Caco-2 (cell line): ENCODE measurements around the gene CLEC16A. TPM values are rescaled to one million over a fixed set of nuclear protein-coding genes. Genes with fewer than 3 reads are reported as not detected.

Source experiments
- BruUV-seq: library from RNA; stranded (reverse); fragments of 400-500 nt; replicated peaks from 2 replicates; lab custom pipeline; 2021; lab: Mats Ljungman, UMichigan
- CTCF ChIA-PET: fragments of 300-600 bp; sonication (Branson Sonifier 250); formaldehyde crosslinking; loops from one replicate; lab custom pipeline; 2022; ENCODE audit warnings: antibody characterized with exemption; lab: Charles Lee
- POLR2A ChIA-PET: fragments of 300-600 bp; sonication (Branson Sonifier 250); formaldehyde crosslinking; loops from one replicate; lab custom pipeline; 2022; ENCODE audit warnings: antibody characterized with exemption; lab: Charles Lee
- DNase-seq, 2 experiments: peaks; one replicate each; pipeline versions ENCODE4 v3.0.0 to v3.0.0-alpha.2; 2020 to 2022
- H3K27me3 ChIP-seq: replicated peaks from 2 replicates; pipeline ENCODE4 v1.6.0; 2011; ENCODE audit warnings: low read length; ENCODE audit not compliant: control insufficient read depth, insufficient read depth
- H3K36me3 ChIP-seq: 2 replicates; pipeline ENCODE4 v1.5.1; 2011; ENCODE audit warnings: low read length; ENCODE audit not compliant: control insufficient read depth, insufficient read depth
- H3K4me1 ChIP-seq: fragments of 250-450 bp; sonication (Bioruptor Pico); 2 replicates; pipeline ENCODE4 v1.5.1; 2020; ENCODE audit warnings: mild to moderate bottlenecking
- H3K4me3 ChIP-seq: 2 replicates; pipeline ENCODE4 v1.5.1; 2011; ENCODE audit warnings: low read depth, mild to moderate bottlenecking, control low read depth, low read length
- H3K9me3 ChIP-seq: fragments of 250-450 bp; sonication (Bioruptor Pico); 2 replicates; pipeline ENCODE4 v1.5.1; 2020; ENCODE audit warnings: mild to moderate bottlenecking, moderate library complexity
- H3K27ac Mint-ChIP-seq: one replicate; pipeline ENCODE4 v1.8.0; 2022; ENCODE audit warnings: mixed read lengths; ENCODE audit not compliant: unreplicated experiment
- H3K27me3 Mint-ChIP-seq: one replicate; pipeline ENCODE4 v1.8.0; 2022; ENCODE audit warnings: mixed read lengths; ENCODE audit not compliant: insufficient read depth, unreplicated experiment
- H3K36me3 Mint-ChIP-seq: one replicate; pipeline ENCODE4 v1.8.0; 2022; ENCODE audit warnings: mild to moderate bottlenecking, mixed read lengths; ENCODE audit not compliant: insufficient read depth, unreplicated experiment
- H3K4me1 Mint-ChIP-seq: one replicate; pipeline ENCODE4 v1.8.0; 2022; ENCODE audit warnings: low read depth, mixed read lengths; ENCODE audit not compliant: unreplicated experiment
- H3K4me3 Mint-ChIP-seq: one replicate; pipeline ENCODE4 v1.8.0; 2022; ENCODE audit warnings: mild to moderate bottlenecking, moderate library complexity, mixed read lengths; ENCODE audit not compliant: unreplicated experiment
- H3K9me3 Mint-ChIP-seq: one replicate; pipeline ENCODE4 v1.8.0; 2022; ENCODE audit warnings: mixed read lengths; ENCODE audit not compliant: unreplicated experiment
- intact Hi-C: fragments of 100-400 bp; cut with micrococcal nuclease; formaldehyde crosslinking; loops from one replicate; pipeline ENCODE4 v1.10.0; 2022; ENCODE audit not compliant: unreplicated experiment
- total RNA-seq: library from RNA; stranded (reverse); gene quantifications from 2 replicates; pipeline ENCODE4 v1.2.3, GENCODE V29; 2022
- TF ChIP-seq, protein P1 (sequence below), 2 experiments: fragments of 200-600 bp in 1 of 2; IDR thresholded peaks; 1 replicate in 1 of 2; 2 replicates in 1 of 2; pipeline versions ENCODE4 v1.5.1 to v1.8.0; 2011 to 2022; ENCODE audit warnings: antibody characterized with exemption in 1 of 2, control low read depth in 1 of 2, inconsistent platforms in 1 of 2, low read depth in 1 of 2, low read length in 1 of 2, mild to moderate bottlenecking in 1 of 2, moderate library complexity in 1 of 2; ENCODE audit not compliant: insufficient read depth in 1 of 2, severe bottlenecking in 1 of 2, unreplicated experiment in 1 of 2

CLEC16A gene
- total RNA-seq, 1 experiment from 2014 or later = 27.0 TPM

DNA sequence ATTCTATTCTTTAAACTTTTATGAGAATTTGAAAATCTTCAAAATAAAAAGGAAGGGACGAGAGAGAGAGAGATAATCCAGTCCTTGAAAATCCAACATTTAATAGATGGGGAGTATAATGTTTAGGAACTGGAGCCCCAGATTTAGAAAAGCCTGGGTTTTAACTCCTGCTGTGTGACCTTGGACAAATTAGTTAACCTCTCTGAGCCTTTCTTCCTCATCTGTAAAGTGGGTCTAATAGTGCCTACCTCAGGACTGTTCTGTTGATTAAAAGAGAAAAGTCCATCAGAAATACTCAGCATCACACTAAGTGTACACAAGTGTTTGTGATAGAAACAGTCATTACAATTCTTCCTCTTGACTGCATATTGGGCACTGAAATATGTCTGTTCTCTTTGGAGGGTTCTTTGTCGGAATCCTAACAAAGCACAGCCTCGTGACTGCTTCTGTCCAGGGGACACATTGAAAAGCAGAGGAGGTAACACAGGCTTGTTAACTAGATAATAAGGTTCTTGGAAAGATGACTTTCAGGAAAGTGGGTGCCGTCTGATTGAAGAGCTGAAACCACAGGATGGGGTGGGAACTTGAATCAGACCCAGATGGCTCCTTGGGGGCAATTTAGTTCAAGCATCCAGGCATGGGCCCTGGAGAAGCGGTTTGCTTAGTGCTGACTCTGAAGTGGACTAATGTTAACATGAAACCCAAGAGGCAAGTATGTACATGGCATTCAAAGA lies 128.2 kb downstream of the CLEC16A start:
- TF ChIP-seq, protein P1, sequence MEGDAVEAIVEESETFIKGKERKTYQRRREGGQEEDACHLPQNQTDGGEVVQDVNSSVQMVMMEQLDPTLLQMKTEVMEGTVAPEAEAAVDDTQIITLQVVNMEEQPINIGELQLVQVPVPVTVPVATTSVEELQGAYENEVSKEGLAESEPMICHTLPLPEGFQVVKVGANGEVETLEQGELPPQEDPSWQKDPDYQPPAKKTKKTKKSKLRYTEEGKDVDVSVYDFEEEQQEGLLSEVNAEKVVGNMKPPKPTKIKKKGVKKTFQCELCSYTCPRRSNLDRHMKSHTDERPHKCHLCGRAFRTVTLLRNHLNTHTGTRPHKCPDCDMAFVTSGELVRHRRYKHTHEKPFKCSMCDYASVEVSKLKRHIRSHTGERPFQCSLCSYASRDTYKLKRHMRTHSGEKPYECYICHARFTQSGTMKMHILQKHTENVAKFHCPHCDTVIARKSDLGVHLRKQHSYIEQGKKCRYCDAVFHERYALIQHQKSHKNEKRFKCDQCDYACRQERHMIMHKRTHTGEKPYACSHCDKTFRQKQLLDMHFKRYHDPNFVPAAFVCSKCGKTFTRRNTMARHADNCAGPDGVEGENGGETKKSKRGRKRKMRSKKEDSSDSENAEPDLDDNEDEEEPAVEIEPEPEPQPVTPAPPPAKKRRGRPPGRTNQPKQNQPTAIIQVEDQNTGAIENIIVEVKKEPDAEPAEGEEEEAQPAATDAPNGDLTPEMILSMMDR (IDR thresholded peaks at IDR 0.05; ENCODE audit: insufficient read depth in 1 of 2, low read depth in 1 of 2, low read length in 1 of 2, severe bottlenecking in 1 of 2, unreplicated experiment in 1 of 2) = no peak
- BruUV-seq = no TSS peak
- DNase-seq = no peak
- Mint-ChIP-seq H3K27ac (no peak overlapping the region), H3K36me3 (peaks cover 16% of the 10 kb centered on the region), H3K4me1 (peaks cover under 1% of the 10 kb centered on the region), H3K4me3 (no peak overlapping the region), H3K27me3 (no peaks in the 10 kb centered on the region), H3K9me3 (no peaks in the 10 kb centered on the region)
- ChIA-PET POLR2A (no interaction called here), CTCF (no interaction called here)
- H3K27me3 ChIP-seq = no peaks in the 10 kb centered on the region
- no peak overlapping the region for H3K4me3 ChIP-seq
- H3K4me1 ChIP-seq = no peaks in the 10 kb centered on the region
- no peaks in the 10 kb centered on the region for H3K9me3 ChIP-seq
- intact Hi-C loops = no loop called here
- no peaks in the 10 kb centered on the region for H3K36me3 ChIP-seq

DNA sequence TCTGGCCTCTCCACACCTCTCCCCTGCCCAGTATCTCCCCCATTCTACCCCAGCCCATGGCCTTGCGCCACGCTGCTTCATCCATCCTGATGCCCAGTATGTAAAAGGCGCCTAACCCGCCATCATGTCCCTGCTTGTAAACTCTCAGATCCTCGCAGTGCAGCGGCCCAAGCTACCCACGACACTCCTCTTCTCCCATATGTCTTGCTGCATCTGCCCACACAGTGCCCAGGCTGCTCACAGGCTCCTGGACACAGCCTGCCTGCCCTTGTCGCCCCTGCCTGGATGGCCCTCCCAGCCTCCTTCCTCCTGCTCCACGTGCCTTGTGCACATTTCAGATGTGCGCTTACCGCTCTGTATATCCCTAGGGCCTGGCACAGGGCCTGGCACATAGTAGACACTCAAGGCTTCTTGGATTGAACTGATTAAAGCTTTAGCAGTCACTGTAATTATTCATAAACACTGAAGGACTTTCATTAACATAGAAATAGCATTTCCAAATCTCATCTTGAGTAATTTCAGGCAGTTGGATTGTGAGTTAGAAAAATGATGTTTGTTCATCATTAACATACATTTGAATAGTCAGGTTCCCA lies 129.1 kb downstream of the CLEC16A start:
- Mint-ChIP-seq H3K36me3 (peaks cover 13% of the 10 kb centered on the region), H3K9me3 (no peaks in the 10 kb centered on the region), H3K4me1 (peaks cover 5% of the 10 kb centered on the region), H3K27me3 (no peaks in the 10 kb centered on the region), H3K4me3 (no peak overlapping the region), H3K27ac (no peak overlapping the region)
- Histone ChIP-seq H3K27me3 (no peaks in the 10 kb centered on the region), H3K4me3 (no peak overlapping the region), H3K4me1 (peaks cover 1% of the 10 kb centered on the region; the same call in 1 of the 2 replicates), H3K36me3 (no peaks in the 10 kb centered on the region), H3K9me3 (no peaks in the 10 kb centered on the region)
- no peak for DNase-seq
- CTCF ChIA-PET = no interaction called here
- no TSS peak for BruUV-seq
- intact Hi-C loops = no loop called here
- TF ChIP-seq, protein P1 (IDR thresholded peaks at IDR 0.05; ENCODE audit: insufficient read depth in 1 of 2, low read depth in 1 of 2, low read length in 1 of 2, severe bottlenecking in 1 of 2, unreplicated experiment in 1 of 2) = no peak
- POLR2A ChIA-PET = no interaction called here

DNA sequence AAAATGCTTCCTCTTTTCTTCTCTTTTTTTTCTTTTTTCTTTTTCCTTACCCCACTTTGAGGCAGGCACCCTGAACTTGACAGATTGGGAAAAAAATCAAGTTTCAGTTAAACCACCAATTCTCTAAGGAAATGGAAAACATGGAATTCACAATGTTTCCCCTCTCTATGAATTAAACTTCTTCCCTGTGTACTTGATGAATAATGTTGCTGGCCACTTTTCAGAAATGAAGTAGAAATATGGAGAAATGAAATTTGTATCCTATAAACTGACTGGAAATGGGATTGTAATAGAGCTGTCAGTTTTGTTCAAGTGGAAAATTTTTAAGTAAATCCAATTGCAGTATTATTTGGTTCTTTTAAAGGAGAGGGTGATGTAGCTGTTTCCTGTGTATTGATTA lies 129.8 kb downstream of the CLEC16A start:
- Mint-ChIP-seq H3K9me3 (no peaks in the 10 kb centered on the region), H3K4me3 (no peak overlapping the region), H3K27me3 (no peaks in the 10 kb centered on the region), H3K4me1 (peaks cover 6% of the 10 kb centered on the region), H3K27ac (no peak overlapping the region), H3K36me3 (peaks cover 10% of the 10 kb centered on the region)
- no peak for DNase-seq
- BruUV-seq = no TSS peak
- ChIA-PET CTCF (no interaction called here), POLR2A (no interaction called here)
- no peaks in the 10 kb centered on the region for H3K9me3 ChIP-seq
- TF ChIP-seq, protein P1 (IDR thresholded peaks at IDR 0.05; ENCODE audit: insufficient read depth in 1 of 2, low read depth in 1 of 2, low read length in 1 of 2, severe bottlenecking in 1 of 2, unreplicated experiment in 1 of 2) = no peak
- no peaks in the 10 kb centered on the region for H3K36me3 ChIP-seq
- peaks cover 8% of the 10 kb centered on the region for H3K4me1 ChIP-seq
- intact Hi-C loops = no loop called here
- H3K4me3 ChIP-seq = no peak overlapping the region
- H3K27me3 ChIP-seq = no peaks in the 10 kb centered on the region
